ENCODE measurements around the gene CYP2R1. TPM values are rescaled to one million over a fixed set of nuclear protein-coding genes. Genes with fewer than 3 reads are reported as not detected.

The CYP2R1 gene
- polyA plus RNA-seq (2014; cell fraction: cytosol; rRNA removed), result 20.4 and 23.7 TPM in 2 replicates
- 34.3 and 41.6 TPM in 2 replicates for polyA plus RNA-seq (2014; cell fraction: nucleus; rRNA removed)

- peak; percentile 97 for DNase-seq (ENCODE audit: low spot score)
Measured at GRCh38 chr11:14892036-14892556, at the start of gene CYP2R1. Gene CYP2R1, minus strand, starts transcription at chr11:14892231. Its CDS starts 26 bp downstream, at chr11:14892205.

GRCh38 chr11:14938936-14939335, 46.9 kb upstream of the CYP2R1 start:
- no peak for DNase-seq (ENCODE audit: low spot score)

- no peak for DNase-seq (ENCODE audit: low spot score)
Measured at GRCh38 chr11:14934641-14935351, 42.8 kb upstream of the CYP2R1 start.

- DNase-seq (ENCODE audit: low spot score), result no peak
Measured at GRCh38 chr11:14932447-14932846, 40.4 kb upstream of the CYP2R1 start.

- DNase-seq (ENCODE audit: low spot score), result no peak
Measured at GRCh38 chr11:14930369-14930768, 38.3 kb upstream of the CYP2R1 start.

GRCh38 chr11:14927146-14927545, 35.1 kb upstream of the CYP2R1 start:
- DNase-seq (ENCODE audit: low spot score), result no peak

GRCh38 chr11:14924318-14924717, 32.3 kb upstream of the CYP2R1 start:
- DNase-seq (ENCODE audit: low spot score), result no peak

- DNase-seq (ENCODE audit: low spot score), result no peak
Measured at GRCh38 chr11:14916403-14916802, 24.4 kb upstream of the CYP2R1 start.

- DNase-seq (ENCODE audit: low spot score), result no peak
Measured at GRCh38 chr11:14914536-14914935, 22.5 kb upstream of the CYP2R1 start.

GRCh38 chr11:14908214-14908880, 16.3 kb upstream of the CYP2R1 start:
- DNase-seq (ENCODE audit: low spot score), result peak; percentile 52

- DNase-seq (ENCODE audit: low spot score), result peak; percentile 49
Measured at GRCh38 chr11:14907411-14908213, 15.6 kb upstream of the CYP2R1 start.

- DNase-seq (ENCODE audit: low spot score), result no peak
Measured at GRCh38 chr11:14906993-14907392, 15.0 kb upstream of the CYP2R1 start.

- DNase-seq (ENCODE audit: low spot score), result no peak
Measured at GRCh38 chr11:14906578-14906977, 14.5 kb upstream of the CYP2R1 start.

- DNase-seq (ENCODE audit: low spot score), result no peak
Measured at GRCh38 chr11:14905104-14906033, 13.3 kb upstream of the CYP2R1 start.

GRCh38 chr11:14904745-14905103, 12.7 kb upstream of the CYP2R1 start:
- no peak for DNase-seq (ENCODE audit: low spot score)

- no peak for DNase-seq (ENCODE audit: low spot score)
Measured at GRCh38 chr11:14902650-14903350, 10.8 kb upstream of the CYP2R1 start.

GRCh38 chr11:14898906-14899305, 6.9 kb upstream of the CYP2R1 start:
- DNase-seq (ENCODE audit: low spot score), result no peak

GRCh38 chr11:14898355-14898754, 6.3 kb upstream of the CYP2R1 start:
- DNase-seq (ENCODE audit: low spot score), result no peak

GRCh38 chr11:14894657-14895598, 2.9 kb upstream of the CYP2R1 start:
- no peak for DNase-seq (ENCODE audit: low spot score)

Data from SK-N-DZ (cell line).